Heart left ventricle (tissue), 13 donors: ENCODE results near the gene BIVM.

Source experiments
- POLR2A ChIP-seq, 2 donors: fragments of 450-650 bp; IDR thresholded peaks; one replicate each; pipeline ENCODE4 v1.6.1; 2017; ENCODE audit warnings: antibody characterized with exemption in 2 of 2, mild to moderate bottlenecking in 2 of 2, moderate library complexity in 2 of 2
- TF ChIP-seq, protein P1 (sequence below), 12 donors: fragments of 200-600 bp; sonication (generic) in 4 of 12; IDR thresholded peaks; one replicate each; pipeline versions ENCODE4 v1.5.0 to v1.8.0; 2018 to 2022; ENCODE audit warnings: antibody characterized with exemption in 12 of 12, mild to moderate bottlenecking in 5 of 12
- donor health status: ischemic (EF 13 %, LVEDD 7.1; RV severe dilation, severe dysfunction).
- donor health status: DM: no; HTN: yes; CAD: no.
- donor health status: DM: no; HTN: no; CAD: no.
- donor health status: ischemic (EF 25% LVEDD 6.9; RV normal size, moderate dysfunction).
- donor health status: ischemic (EF 25% LVEDD 5.7; RV mildly dilated, moderate dysfunction).
- donor health status: ischemic (EF 35%, LVEDD 5.7; RV mildly dilated, moderate dysfunction).
- donor health status: nonischemic (EF 11% LVEDD 7.7; RV severe dilation, severe dysfunction).
- donor health status: DM: yes; HTN: yes; CAD: no.
- donor health status: PGD.
- donor health status: ischemic (EF 29% LVEDD 5.4; RV normal size, mild dysfunction).
- donor health status: nonischemic (EF 23%, LVEDD 6.1; RV moderate dilation, normal function).

DNA sequence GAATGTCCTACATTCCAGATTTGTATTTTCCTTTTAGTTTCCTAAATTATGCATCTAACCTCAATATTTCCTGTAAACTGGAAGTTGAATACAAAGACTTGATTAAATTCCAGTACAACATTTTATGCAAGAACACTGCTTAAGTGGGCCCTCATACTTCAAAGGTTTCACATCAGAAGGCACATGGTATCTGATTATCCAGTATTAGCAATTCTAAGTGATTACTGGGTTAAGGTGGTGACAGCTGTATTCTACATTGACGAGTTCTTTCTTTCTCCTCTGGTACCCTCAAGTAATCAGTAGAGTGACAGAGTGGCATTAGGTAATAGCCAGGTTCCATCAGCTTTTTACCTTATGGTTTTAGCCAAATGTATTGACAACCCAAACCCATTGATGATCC lies 18.3 kb downstream of the BIVM start:
- TF ChIP-seq POLR2A (IDR thresholded peaks at IDR 0.05) = no peak
- TF ChIP-seq, protein P1, sequence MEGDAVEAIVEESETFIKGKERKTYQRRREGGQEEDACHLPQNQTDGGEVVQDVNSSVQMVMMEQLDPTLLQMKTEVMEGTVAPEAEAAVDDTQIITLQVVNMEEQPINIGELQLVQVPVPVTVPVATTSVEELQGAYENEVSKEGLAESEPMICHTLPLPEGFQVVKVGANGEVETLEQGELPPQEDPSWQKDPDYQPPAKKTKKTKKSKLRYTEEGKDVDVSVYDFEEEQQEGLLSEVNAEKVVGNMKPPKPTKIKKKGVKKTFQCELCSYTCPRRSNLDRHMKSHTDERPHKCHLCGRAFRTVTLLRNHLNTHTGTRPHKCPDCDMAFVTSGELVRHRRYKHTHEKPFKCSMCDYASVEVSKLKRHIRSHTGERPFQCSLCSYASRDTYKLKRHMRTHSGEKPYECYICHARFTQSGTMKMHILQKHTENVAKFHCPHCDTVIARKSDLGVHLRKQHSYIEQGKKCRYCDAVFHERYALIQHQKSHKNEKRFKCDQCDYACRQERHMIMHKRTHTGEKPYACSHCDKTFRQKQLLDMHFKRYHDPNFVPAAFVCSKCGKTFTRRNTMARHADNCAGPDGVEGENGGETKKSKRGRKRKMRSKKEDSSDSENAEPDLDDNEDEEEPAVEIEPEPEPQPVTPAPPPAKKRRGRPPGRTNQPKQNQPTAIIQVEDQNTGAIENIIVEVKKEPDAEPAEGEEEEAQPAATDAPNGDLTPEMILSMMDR (IDR thresholded peaks at IDR 0.05) = no peak
